Peyer's patch (tissue), 4 donors: ENCODE measurements around the gene TAF11L5.

Experiments
- POLR2A ChIP-seq, 2 donors: fragments of 450-650 bp; IDR thresholded peaks; one replicate each; pipeline ENCODE4 v1.5.1; 2017; ENCODE audit warnings: antibody characterized with exemption in 2 of 2, mild to moderate bottlenecking in 2 of 2, moderate library complexity in 2 of 2
- TF ChIP-seq, protein P1 (sequence below), 6 experiments: fragments of 450-650 bp in 4 of 6; fragments of 200-600 bp in 2 of 6; sonication (generic) in 1 of 6; IDR thresholded peaks; one replicate each; pipeline ENCODE4 v1.5.1; 2017 to 2019; ENCODE audit warnings: antibody characterized with exemption in 6 of 6, mild to moderate bottlenecking in 3 of 6, moderate library complexity in 1 of 6

DNA sequence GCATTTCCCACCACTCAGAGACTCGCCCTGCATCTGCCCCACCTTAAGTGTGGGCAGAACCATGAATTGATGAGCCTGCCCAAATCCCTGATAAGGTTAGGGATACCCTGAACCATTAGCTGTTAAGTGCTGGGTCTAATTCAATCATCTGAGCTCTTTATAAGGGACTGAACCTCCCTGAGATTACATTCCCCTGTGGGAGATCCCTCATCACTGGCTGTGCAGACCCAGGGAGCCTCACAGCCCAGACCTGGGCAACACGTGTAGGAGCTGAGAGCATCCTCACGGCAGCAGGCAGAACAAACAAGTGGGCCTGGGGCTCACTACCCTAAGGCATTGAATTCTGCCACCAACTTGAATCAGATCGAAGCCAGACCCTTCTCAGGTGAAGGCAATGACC, 27.6 kb upstream of the TAF11L5 start:
- TF ChIP-seq, protein P1, sequence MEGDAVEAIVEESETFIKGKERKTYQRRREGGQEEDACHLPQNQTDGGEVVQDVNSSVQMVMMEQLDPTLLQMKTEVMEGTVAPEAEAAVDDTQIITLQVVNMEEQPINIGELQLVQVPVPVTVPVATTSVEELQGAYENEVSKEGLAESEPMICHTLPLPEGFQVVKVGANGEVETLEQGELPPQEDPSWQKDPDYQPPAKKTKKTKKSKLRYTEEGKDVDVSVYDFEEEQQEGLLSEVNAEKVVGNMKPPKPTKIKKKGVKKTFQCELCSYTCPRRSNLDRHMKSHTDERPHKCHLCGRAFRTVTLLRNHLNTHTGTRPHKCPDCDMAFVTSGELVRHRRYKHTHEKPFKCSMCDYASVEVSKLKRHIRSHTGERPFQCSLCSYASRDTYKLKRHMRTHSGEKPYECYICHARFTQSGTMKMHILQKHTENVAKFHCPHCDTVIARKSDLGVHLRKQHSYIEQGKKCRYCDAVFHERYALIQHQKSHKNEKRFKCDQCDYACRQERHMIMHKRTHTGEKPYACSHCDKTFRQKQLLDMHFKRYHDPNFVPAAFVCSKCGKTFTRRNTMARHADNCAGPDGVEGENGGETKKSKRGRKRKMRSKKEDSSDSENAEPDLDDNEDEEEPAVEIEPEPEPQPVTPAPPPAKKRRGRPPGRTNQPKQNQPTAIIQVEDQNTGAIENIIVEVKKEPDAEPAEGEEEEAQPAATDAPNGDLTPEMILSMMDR (IDR thresholded peaks at IDR 0.05), result no peak
- TF ChIP-seq POLR2A (IDR thresholded peaks at IDR 0.05), result no peak
